ENCODE data around the gene ACO2. TPM values are rescaled to one million over a fixed set of nuclear protein-coding genes. Genes with fewer than 3 reads are reported as not detected.
A peak's percentile ranks its signal among the peaks of the same experiment; 100 is the strongest.

The ACO2 gene
- total RNA-seq, 1 donor from 2014 or later = 103 TPM

- no peaks in the 10 kb centered on the region for H3K27me3 ChIP-seq (ENCODE audit: control insufficient read depth, insufficient read depth, low read length)
- H3K36me3 ChIP-seq (ENCODE audit: control insufficient read depth, insufficient read depth, low read length) = no peaks in the 10 kb centered on the region
- H3K4me3 ChIP-seq (ENCODE audit: low read depth, low read length) = no peak overlapping the region
- DNase-seq (ENCODE audit: low read depth) = no peak
- TF ChIP-seq, protein P1, sequence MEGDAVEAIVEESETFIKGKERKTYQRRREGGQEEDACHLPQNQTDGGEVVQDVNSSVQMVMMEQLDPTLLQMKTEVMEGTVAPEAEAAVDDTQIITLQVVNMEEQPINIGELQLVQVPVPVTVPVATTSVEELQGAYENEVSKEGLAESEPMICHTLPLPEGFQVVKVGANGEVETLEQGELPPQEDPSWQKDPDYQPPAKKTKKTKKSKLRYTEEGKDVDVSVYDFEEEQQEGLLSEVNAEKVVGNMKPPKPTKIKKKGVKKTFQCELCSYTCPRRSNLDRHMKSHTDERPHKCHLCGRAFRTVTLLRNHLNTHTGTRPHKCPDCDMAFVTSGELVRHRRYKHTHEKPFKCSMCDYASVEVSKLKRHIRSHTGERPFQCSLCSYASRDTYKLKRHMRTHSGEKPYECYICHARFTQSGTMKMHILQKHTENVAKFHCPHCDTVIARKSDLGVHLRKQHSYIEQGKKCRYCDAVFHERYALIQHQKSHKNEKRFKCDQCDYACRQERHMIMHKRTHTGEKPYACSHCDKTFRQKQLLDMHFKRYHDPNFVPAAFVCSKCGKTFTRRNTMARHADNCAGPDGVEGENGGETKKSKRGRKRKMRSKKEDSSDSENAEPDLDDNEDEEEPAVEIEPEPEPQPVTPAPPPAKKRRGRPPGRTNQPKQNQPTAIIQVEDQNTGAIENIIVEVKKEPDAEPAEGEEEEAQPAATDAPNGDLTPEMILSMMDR (IDR thresholded peaks at IDR 0.05; ENCODE audit: insufficient read depth, low read length, poor library complexity, severe bottlenecking) = no peak
Observed at GRCh38 chr22:41505511-41506220, 36.7 kb downstream of the ACO2 start.

DNA sequence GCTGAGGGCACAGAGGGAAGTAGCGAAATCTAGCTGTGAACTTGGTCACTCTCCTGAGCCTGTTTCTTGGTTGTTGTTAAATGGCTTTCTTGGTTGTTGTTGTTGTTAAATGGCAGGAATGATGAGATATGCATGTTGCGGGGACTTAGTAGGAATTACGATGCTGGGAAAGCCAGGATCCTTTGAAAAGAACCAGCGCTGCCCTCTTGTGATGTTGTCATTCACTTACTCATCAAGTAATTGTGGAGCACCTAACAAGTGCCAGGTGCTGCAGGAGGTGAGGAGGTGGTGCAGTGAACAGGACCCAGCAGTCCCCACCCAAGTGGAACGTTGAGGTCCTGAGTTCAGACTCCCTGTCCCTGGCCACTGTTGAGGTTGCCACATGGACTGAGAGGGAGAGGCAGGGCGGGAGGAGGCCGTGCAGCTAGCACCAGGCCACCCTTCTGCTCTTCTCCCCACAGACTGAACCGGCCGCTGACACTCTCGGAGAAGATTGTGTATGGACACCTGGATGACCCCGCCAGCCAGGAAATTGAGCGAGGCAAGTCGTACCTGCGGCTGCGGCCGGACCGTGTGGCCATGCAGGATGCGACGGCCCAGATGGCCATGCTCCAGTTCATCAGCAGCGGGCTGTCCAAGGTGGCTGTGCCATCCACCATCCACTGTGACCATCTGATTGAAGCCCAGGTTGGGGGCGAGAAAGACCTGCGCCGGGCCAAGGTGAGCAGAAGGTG lies 38.6 kb downstream of the ACO2 start:
- TF ChIP-seq, protein P1 (IDR thresholded peaks at IDR 0.05; ENCODE audit: insufficient read depth, low read length, poor library complexity, severe bottlenecking) = no peak
- no peak overlapping the region for H3K4me3 ChIP-seq (ENCODE audit: low read depth, low read length)
- DNase-seq (ENCODE audit: low read depth) = no peak
- H3K27me3 ChIP-seq (ENCODE audit: control insufficient read depth, insufficient read depth, low read length) = no peaks in the 10 kb centered on the region
- H3K36me3 ChIP-seq (ENCODE audit: control insufficient read depth, insufficient read depth, low read length) = no peaks in the 10 kb centered on the region

DNA sequence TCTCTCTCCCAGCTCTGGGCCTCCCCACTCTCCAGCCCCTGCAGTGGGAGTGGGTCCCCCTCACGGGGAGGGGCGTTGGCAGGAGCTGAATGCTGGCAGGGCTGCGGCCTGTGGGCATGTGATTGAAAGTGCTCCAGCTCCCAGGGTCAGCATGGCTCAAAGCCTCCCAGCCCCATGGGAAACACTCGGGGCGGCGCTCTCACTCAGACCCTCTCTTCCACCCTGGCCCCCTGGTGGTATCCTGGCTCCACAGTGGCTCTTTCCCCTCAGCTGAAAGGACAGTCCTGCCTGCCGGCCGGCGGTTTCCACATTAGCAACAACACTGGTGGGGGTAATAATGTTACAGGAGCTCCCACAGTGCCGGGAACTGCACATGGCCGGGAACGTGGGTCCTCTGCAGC lies 39.9 kb downstream of the ACO2 start:
- TF ChIP-seq, protein P1 (IDR thresholded peaks at IDR 0.05; ENCODE audit: insufficient read depth, low read length, poor library complexity, severe bottlenecking) = peak; percentile 6
- Histone ChIP-seq H3K36me3 (ENCODE audit: control insufficient read depth, insufficient read depth, low read length) (no peaks in the 10 kb centered on the region), H3K4me3 (ENCODE audit: low read depth, low read length) (no peak overlapping the region), H3K27me3 (ENCODE audit: control insufficient read depth, insufficient read depth, low read length) (no peaks in the 10 kb centered on the region)
- DNase-seq (ENCODE audit: low read depth) = no peak

DNA sequence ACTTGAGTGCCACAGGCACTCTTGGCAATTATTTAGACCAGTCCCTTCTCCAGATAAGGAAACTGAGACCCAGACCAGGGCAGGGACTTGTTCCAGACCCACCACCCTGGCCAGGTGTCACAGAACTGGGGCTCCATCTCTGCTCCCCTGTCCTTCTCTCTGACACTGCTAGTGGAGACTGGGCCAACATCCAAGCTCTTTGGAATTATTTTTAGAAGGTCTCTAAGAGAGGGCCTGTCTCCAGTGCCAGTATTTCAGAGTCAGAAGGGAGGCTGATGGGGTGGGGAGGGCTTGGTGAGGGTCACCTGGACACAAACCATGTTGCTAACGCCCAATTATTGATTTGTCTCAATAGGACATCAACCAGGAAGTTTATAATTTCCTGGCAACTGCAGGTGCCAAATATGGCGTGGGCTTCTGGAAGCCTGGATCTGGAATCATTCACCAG lies 42.6 kb downstream of the ACO2 start:
- DNase-seq (ENCODE audit: low read depth) = no peak
- H3K4me3 ChIP-seq (ENCODE audit: low read depth, low read length) = no peak overlapping the region
- H3K36me3 ChIP-seq (ENCODE audit: control insufficient read depth, insufficient read depth, low read length) = no peaks in the 10 kb centered on the region
- no peaks in the 10 kb centered on the region for H3K27me3 ChIP-seq (ENCODE audit: control insufficient read depth, insufficient read depth, low read length)
- TF ChIP-seq, protein P1 (IDR thresholded peaks at IDR 0.05; ENCODE audit: insufficient read depth, low read length, poor library complexity, severe bottlenecking) = no peak

DNA sequence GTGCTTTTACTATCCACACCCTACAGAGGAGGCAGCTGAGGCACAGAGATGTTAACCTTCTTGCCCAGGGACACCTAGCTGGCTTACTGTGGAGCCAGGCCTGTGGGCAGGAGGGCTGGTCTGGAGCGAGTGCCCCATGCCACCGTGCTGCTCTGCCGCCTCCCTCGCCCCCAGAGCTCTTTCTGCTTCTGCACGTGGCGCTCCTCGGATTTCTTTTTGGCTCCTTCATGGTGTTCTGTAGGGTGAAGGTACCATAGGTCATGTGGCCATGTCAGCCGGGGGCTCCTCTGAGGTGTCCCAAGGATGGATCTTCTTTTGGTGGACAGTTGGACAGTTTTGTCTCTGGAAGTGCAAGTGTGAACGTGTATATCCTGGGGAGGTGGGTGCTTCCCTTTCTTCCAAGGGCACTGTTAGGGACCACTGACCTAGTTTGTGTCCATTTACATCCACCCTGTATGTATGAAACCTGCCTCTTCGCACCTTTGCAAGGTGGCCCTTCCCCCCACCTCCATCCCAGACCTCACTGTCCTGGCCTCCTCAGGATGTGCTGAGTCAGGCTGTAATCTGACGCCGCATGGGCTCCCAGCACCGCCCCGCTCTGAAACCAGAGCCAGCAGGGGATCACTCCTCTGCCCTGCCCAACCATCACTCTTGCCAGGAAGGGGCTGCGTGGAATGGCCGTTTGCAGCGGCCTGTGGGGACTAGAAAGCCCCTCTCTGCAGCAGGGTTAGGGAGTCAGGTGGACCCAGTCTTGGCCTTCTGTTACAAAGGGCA lies 43.7 kb downstream of the ACO2 start:
- no peaks in the 10 kb centered on the region for H3K36me3 ChIP-seq (ENCODE audit: control insufficient read depth, insufficient read depth, low read length)
- H3K27me3 ChIP-seq (ENCODE audit: control insufficient read depth, insufficient read depth, low read length) = no peaks in the 10 kb centered on the region
- TF ChIP-seq, protein P1 (IDR thresholded peaks at IDR 0.05; ENCODE audit: insufficient read depth, low read length, poor library complexity, severe bottlenecking) = no peak
- H3K4me3 ChIP-seq (ENCODE audit: low read depth, low read length) = no peak overlapping the region
- peak; percentile 34 for DNase-seq (ENCODE audit: low read depth)

Data from kidney epithelial cell (primary cell).